Stimulated activated memory B cell treated with anti-CD40 and anti-IgM and Interleukin-4, amounts not matched to agents 10 μg/mL and 1 μg/mL and 100 μg/mL, for 72 hours (primary cell): ENCODE results near the gene BMP7.
"Not testable (repeated sequence)": the region's sequence is repeated elsewhere in the genome, so short reads cannot be mapped to it uniquely, and the experiment has no call there.

ENCODE experiments used
- ATAC-seq: fragments of 150-1000 bp; cut with Tn5 transposase; 2 replicates; pipeline ENCODE4 v1.10.0; 2021
- H3K27ac Mint-ChIP-seq: one replicate; pipeline ENCODE4 v1.8.0; 2022; ENCODE audit warnings: mild to moderate bottlenecking, mixed read lengths
- H3K27me3 Mint-ChIP-seq: one replicate; pipeline ENCODE4 v1.8.0; 2022; ENCODE audit warnings: mixed read lengths
- H3K36me3 Mint-ChIP-seq: one replicate; pipeline ENCODE4 v1.8.0; 2022; ENCODE audit warnings: mixed read lengths
- H3K4me1 Mint-ChIP-seq: one replicate; pipeline ENCODE4 v1.8.0; 2022; ENCODE audit warnings: mixed read lengths
- H3K4me3 Mint-ChIP-seq: one replicate; pipeline ENCODE4 v1.8.0; 2022; ENCODE audit warnings: mild to moderate bottlenecking, moderate library complexity, mixed read lengths
- H3K9me3 Mint-ChIP-seq: one replicate; pipeline ENCODE4 v1.8.0; 2022; ENCODE audit warnings: mixed read lengths

The BMP7 gene

GRCh38 chr20:57166568-57167291 lies 99.7 kb downstream of the BMP7 start:
- H3K4me3 Mint-ChIP-seq, result no peak overlapping the region
- H3K4me1 Mint-ChIP-seq, result no peaks in the 10 kb centered on the region
- H3K36me3 Mint-ChIP-seq, result no peaks in the 10 kb centered on the region
- no peak for ATAC-seq
- H3K27me3 Mint-ChIP-seq, result peaks cover 19% of the 10 kb centered on the region
- no peak overlapping the region for H3K27ac Mint-ChIP-seq
- H3K9me3 Mint-ChIP-seq, result peaks cover 4% of the 10 kb centered on the region

GRCh38 chr20:57165427-57166004 lies 100.9 kb downstream of the BMP7 start:
- ATAC-seq, result no peak
- no peaks in the 10 kb centered on the region for H3K36me3 Mint-ChIP-seq
- H3K27me3 Mint-ChIP-seq, result peaks cover 19% of the 10 kb centered on the region
- H3K4me1 Mint-ChIP-seq, result no peaks in the 10 kb centered on the region
- H3K4me3 Mint-ChIP-seq, result no peak overlapping the region
- no peak overlapping the region for H3K27ac Mint-ChIP-seq
- H3K9me3 Mint-ChIP-seq, result peaks cover 4% of the 10 kb centered on the region

- H3K9me3 Mint-ChIP-seq, result peaks cover 4% of the 10 kb centered on the region
- ATAC-seq, result no peak
- H3K36me3 Mint-ChIP-seq, result no peaks in the 10 kb centered on the region
- H3K4me1 Mint-ChIP-seq, result no peaks in the 10 kb centered on the region
- H3K4me3 Mint-ChIP-seq, result no peak overlapping the region
- no peak overlapping the region for H3K27ac Mint-ChIP-seq
- H3K27me3 Mint-ChIP-seq, result peaks cover 19% of the 10 kb centered on the region
Measured at GRCh38 chr20:57164872-57165271, 101.6 kb downstream of the BMP7 start.

- H3K9me3 Mint-ChIP-seq, result peaks cover 4% of the 10 kb centered on the region
- no peak overlapping the region for H3K27ac Mint-ChIP-seq
- no peaks in the 10 kb centered on the region for H3K4me1 Mint-ChIP-seq
- no peaks in the 10 kb centered on the region for H3K36me3 Mint-ChIP-seq
- H3K4me3 Mint-ChIP-seq, result no peak overlapping the region
- no peak for ATAC-seq
- H3K27me3 Mint-ChIP-seq, result peaks cover 19% of the 10 kb centered on the region
Measured at GRCh38 chr20:57163041-57163440, 103.4 kb downstream of the BMP7 start.

GRCh38 chr20:57162362-57162652 lies 104.1 kb downstream of the BMP7 start:
- H3K4me1 Mint-ChIP-seq, result no peaks in the 10 kb centered on the region
- H3K36me3 Mint-ChIP-seq, result no peaks in the 10 kb centered on the region
- peaks cover 19% of the 10 kb centered on the region for H3K27me3 Mint-ChIP-seq
- H3K27ac Mint-ChIP-seq, result no peak overlapping the region
- ATAC-seq, result no peak
- H3K4me3 Mint-ChIP-seq, result no peak overlapping the region
- peaks cover 4% of the 10 kb centered on the region for H3K9me3 Mint-ChIP-seq

- Mint-ChIP-seq H3K4me1 (no peaks in the 10 kb centered on the region), H3K36me3 (no peaks in the 10 kb centered on the region), H3K27ac (no peak overlapping the region), H3K27me3 (peaks cover 19% of the 10 kb centered on the region), H3K4me3 (no peak overlapping the region), H3K9me3 (peaks cover 4% of the 10 kb centered on the region)
- no peak for ATAC-seq
Measured at GRCh38 chr20:57161478-57162361, 104.7 kb downstream of the BMP7 start.

- Mint-ChIP-seq H3K27me3 (peaks cover 14% of the 10 kb centered on the region), H3K27ac (no peak overlapping the region), H3K36me3 (no peaks in the 10 kb centered on the region), H3K9me3 (peaks cover 4% of the 10 kb centered on the region), H3K4me1 (no peaks in the 10 kb centered on the region), H3K4me3 (no peak overlapping the region)
- no peak for ATAC-seq
Measured at GRCh38 chr20:57160985-57161384, 105.5 kb downstream of the BMP7 start.

- no peak overlapping the region for H3K27ac Mint-ChIP-seq
- H3K9me3 Mint-ChIP-seq, result peaks cover 3% of the 10 kb centered on the region
- H3K27me3 Mint-ChIP-seq, result peaks cover 5% of the 10 kb centered on the region
- no peaks in the 10 kb centered on the region for H3K4me1 Mint-ChIP-seq
- ATAC-seq, result no peak
- H3K36me3 Mint-ChIP-seq, result no peaks in the 10 kb centered on the region
- H3K4me3 Mint-ChIP-seq, result no peak overlapping the region
Measured at GRCh38 chr20:57159945-57160610, 106.4 kb downstream of the BMP7 start.

- Mint-ChIP-seq H3K4me1 (no peaks in the 10 kb centered on the region), H3K27ac (no peak overlapping the region), H3K4me3 (no peak overlapping the region), H3K9me3 (no peaks in the 10 kb centered on the region), H3K36me3 (no peaks in the 10 kb centered on the region), H3K27me3 (no peaks in the 10 kb centered on the region)
- ATAC-seq, result no peak
Measured at GRCh38 chr20:57159193-57159851, 107.1 kb downstream of the BMP7 start.

- Mint-ChIP-seq H3K27ac (no peak overlapping the region), H3K27me3 (no peaks in the 10 kb centered on the region), H3K9me3 (no peaks in the 10 kb centered on the region), H3K4me1 (no peaks in the 10 kb centered on the region), H3K4me3 (no peak overlapping the region), H3K36me3 (no peaks in the 10 kb centered on the region)
- ATAC-seq, result no peak
Measured at GRCh38 chr20:57158474-57158873, 108.0 kb downstream of the BMP7 start.

- H3K4me3 Mint-ChIP-seq, H3K4me1 Mint-ChIP-seq, H3K27ac Mint-ChIP-seq, H3K9me3 Mint-ChIP-seq, ATAC-seq, H3K36me3 Mint-ChIP-seq, H3K27me3 Mint-ChIP-seq: not testable (repeated sequence)
Measured at GRCh38 chr20:57157787-57158186, 108.7 kb downstream of the BMP7 start.

- Mint-ChIP-seq H3K4me1 (no peaks in the 10 kb centered on the region), H3K27ac (no peak overlapping the region), H3K9me3 (no peaks in the 10 kb centered on the region), H3K4me3 (no peak overlapping the region), H3K36me3 (no peaks in the 10 kb centered on the region), H3K27me3 (no peaks in the 10 kb centered on the region)
- ATAC-seq, result no peak
Measured at GRCh38 chr20:57157106-57157691, 109.2 kb downstream of the BMP7 start.

- Mint-ChIP-seq H3K36me3 (no peaks in the 10 kb centered on the region), H3K9me3 (peaks cover 3% of the 10 kb centered on the region), H3K27ac (no peak overlapping the region), H3K4me1 (no peaks in the 10 kb centered on the region), H3K27me3 (no peaks in the 10 kb centered on the region), H3K4me3 (no peak overlapping the region)
- ATAC-seq, result no peak
Measured at GRCh38 chr20:57156011-57156729, 110.3 kb downstream of the BMP7 start.

GRCh38 chr20:57155415-57155814 lies 111.0 kb downstream of the BMP7 start:
- Mint-ChIP-seq H3K9me3 (peaks cover 4% of the 10 kb centered on the region), H3K36me3 (no peaks in the 10 kb centered on the region), H3K27ac (no peak overlapping the region), H3K4me1 (no peaks in the 10 kb centered on the region), H3K27me3 (no peaks in the 10 kb centered on the region), H3K4me3 (no peak overlapping the region)
- no peak for ATAC-seq
